GM21717 (cell line): ENCODE results near the gene DUXB.

Source experiments
- ATAC-seq: cut with Tn5 transposase; IDR thresholded peaks from one replicate; pipeline ENCODE4 v1.9.1; 2021; ENCODE audit warnings: mild to moderate bottlenecking, moderate library complexity; ENCODE audit not compliant: unreplicated experiment

The DUXB gene

GRCh38 chr16:75701361-75701760, at the start of gene DUXB:
Gene DUXB, minus strand, starts transcription at chr16:75701461. Its CDS starts 43 bp downstream, at chr16:75701418.
- no peak for ATAC-seq

- no peak for ATAC-seq
These were observed 49.3 kb upstream of the DUXB start for GRCh38 chr16:75750528-75750927.

GRCh38 chr16:75746359-75746758, 45.1 kb upstream of the DUXB start:
- ATAC-seq, result no peak

- no peak for ATAC-seq
These were observed 44.6 kb upstream of the DUXB start for GRCh38 chr16:75745823-75746222.

GRCh38 chr16:75745242-75745641, 44.0 kb upstream of the DUXB start:
- ATAC-seq, result no peak

- ATAC-seq, result no peak
These were observed 41.3 kb upstream of the DUXB start for GRCh38 chr16:75742424-75743047.

GRCh38 chr16:75733305-75734211, 32.3 kb upstream of the DUXB start:
- no peak for ATAC-seq

GRCh38 chr16:75732871-75733270, 31.6 kb upstream of the DUXB start:
- ATAC-seq, result no peak

- no peak for ATAC-seq
These were observed 26.0 kb upstream of the DUXB start for GRCh38 chr16:75727221-75727620.

- no peak for ATAC-seq
These were observed 25.1 kb upstream of the DUXB start, which contains the start of gene CPHXL for GRCh38 chr16:75726390-75726789. Gene CPHXL, minus strand, starts transcription at chr16:75726490. Its CDS starts 48 bp downstream, at chr16:75726442.

GRCh38 chr16:75718452-75718851, 17.2 kb upstream of the DUXB start:
- ATAC-seq, result no peak

- ATAC-seq, result no peak
These were observed 13.4 kb upstream of the DUXB start for GRCh38 chr16:75714661-75715060.

GRCh38 chr16:75710344-75710743, 9.1 kb upstream of the DUXB start:
- ATAC-seq, result no peak

GRCh38 chr16:75703306-75703705, 2.0 kb upstream of the DUXB start:
- no peak for ATAC-seq

- ATAC-seq, result no peak
These were observed 981 bp upstream of the DUXB start for GRCh38 chr16:75702242-75702641.

GRCh38 chr16:75697571-75697970, 3.7 kb downstream of the DUXB start:
- no peak for ATAC-seq

- no peak for ATAC-seq
These were observed 5.6 kb downstream of the DUXB start for GRCh38 chr16:75695708-75696107.

- no peak for ATAC-seq
These were observed 13.9 kb downstream of the DUXB start for GRCh38 chr16:75687361-75687760.

- no peak for ATAC-seq
These were observed 19.0 kb downstream of the DUXB start for GRCh38 chr16:75682308-75682707.

- no peak for ATAC-seq
These were observed 21.9 kb downstream of the DUXB start for GRCh38 chr16:75679366-75679765.

GRCh38 chr16:75676909-75677308, 24.4 kb downstream of the DUXB start, which contains the start of gene CPHXL2:
Gene CPHXL2, minus strand, starts transcription at chr16:75677009. Its CDS starts 10 bp downstream, at chr16:75676999.
- ATAC-seq, result no peak

GRCh38 chr16:75667503-75667902, 33.8 kb downstream of the DUXB start:
- no peak for ATAC-seq
